Astrocyte of the hippocampus (primary cell): Measurements from ENCODE around the gene NXPH1.

Source experiments
- DNase-seq: peaks from one replicate; pipeline ENCODE4 v3.0.0; 2011; ENCODE audit warnings: low read depth, low spot score

The NXPH1 gene

DNA sequence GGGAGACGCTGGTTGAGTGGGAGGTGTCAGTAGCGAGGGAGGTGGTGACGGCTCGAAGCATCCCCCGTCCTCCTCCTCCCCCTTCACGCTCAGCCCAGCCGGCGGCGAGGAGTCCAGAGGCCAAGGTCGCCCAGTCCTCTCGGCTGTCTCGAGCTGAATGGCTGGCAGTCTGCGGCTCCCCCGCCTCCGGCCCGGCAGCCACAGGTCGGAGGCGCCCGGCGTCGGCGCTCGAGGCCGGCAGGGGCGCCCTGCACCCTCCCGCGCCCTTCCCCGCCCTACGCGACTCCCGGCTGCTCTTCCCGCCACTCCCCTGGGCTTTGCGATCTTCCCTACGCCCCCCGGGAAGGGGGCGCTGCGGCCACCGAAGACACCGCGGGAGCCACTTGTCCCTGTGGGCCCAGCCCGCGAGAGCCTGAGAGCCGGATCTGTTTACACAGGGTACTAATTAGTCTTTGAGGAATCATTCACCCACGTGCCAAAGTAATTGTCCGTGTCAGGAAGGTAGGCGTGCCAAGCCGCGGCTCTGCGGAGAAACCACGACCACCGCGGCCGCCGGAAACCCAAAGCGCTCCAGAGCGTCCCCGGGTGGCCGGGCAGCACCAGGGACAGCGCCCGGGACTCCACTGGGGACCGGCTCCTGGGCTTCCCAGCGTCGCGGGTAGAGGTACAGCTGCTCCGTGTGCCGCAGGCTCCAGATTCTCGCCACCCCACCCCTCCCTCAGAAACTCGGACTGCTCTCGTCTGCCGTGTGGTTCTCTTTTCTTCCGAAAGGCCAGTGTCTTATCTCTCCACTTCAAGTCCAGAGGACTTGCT is at the start of gene NXPH1:
Gene NXPH1 (plus strand): TSS at position 133 of the 813 bp plus-strand sequence.
- DNase-seq = peak; percentile 71

DNA sequence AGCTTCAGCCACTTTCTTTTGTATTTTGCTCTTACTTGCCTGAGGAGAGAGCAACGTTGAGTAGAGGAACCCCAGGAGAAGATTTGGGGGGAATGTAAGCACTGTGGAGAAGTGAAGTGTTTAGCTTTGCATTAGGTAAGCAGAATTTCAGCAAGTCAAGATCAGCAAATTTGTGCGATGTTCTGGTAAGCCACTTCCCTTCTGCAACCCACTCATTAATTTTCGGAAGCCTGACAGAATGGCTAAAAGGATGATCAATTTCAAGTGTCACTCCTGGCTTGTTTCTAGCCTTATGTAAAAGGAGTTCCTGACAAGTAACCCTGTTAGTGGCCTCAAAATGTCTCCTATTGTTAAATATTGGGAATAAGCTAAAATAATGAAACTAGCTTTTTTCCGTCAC is 48.5 kb upstream of the NXPH1 start:
- no peak for DNase-seq

DNA sequence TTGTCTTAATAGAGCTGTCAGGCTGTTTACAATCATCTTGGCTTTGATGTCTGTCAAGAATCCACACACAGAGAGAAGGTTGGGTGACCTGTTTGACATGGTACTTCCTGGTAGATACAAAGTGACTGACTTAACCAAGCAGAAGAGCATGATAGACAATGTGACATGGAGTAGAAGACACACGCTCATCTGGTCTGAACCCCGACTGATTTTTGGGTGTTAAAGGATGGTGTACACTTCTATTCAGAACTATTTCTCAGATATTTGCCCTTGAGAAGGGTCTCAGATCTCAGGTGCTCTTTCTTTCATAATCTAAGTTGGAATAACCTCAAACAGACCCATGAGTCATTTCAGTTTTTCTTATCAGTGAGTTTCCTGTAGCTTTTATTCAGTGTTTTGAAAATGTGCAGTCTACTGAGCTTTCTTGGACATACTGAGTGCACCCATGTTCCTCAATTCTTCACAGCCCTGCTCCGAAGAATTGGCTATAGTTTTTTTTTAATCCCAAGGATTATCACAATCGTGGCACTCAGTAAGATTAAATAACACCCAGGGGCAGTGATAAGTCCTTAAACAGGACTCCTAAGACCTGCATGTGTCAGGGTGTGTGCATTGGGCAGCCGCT is 46.4 kb upstream of the NXPH1 start:
- DNase-seq = no peak

DNA sequence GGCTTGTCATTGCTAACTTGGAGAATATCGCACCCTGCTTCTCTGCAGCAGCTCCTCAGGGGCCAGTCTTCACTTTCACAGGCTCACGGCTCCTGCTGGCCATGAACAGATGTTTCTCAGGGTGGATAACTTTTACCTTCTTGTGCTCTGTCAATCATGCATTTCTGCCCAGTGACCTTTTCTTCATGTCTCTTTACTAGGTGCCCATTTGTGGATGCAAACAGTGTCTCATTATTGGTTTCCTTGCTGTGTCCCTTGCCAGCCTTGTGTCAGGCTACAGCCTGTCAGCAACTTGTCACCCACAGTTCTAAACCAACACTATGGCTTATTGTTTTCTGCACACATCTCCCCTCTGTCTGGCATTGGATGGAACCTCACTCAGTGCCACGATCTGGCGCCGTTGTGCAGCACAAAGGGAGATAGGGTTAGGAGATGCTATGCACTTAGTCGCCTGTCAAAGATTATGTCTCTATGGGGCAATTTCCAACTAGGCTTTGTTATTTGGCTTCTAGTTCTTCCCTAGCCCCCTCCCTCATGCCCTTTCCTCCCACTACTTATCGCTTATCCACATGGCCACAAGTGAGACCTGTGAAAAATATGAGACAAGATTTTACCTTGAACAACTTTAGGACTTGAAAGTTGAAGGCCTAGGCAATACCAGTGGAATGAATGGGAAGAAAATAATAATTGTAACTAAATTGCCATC is 45.7 kb upstream of the NXPH1 start:
- no peak for DNase-seq

DNA sequence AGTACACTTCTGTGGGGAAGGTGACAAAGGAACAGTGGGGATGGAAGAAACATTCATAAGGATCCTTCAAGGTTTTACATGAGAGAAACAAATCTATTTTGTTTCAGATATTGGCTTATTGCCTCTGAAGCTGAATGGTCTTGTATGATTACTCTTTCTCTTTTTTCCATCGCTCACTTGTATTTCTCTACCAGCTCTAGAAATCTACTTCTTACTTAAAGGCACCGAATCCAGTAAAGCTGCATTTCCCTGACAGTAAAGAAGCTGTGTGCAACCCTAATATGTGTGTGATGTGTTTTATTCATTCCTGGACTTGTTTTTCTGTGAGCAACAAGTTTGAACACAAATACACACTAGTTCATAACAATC is 45.2 kb upstream of the NXPH1 start:
- DNase-seq = no peak

DNA sequence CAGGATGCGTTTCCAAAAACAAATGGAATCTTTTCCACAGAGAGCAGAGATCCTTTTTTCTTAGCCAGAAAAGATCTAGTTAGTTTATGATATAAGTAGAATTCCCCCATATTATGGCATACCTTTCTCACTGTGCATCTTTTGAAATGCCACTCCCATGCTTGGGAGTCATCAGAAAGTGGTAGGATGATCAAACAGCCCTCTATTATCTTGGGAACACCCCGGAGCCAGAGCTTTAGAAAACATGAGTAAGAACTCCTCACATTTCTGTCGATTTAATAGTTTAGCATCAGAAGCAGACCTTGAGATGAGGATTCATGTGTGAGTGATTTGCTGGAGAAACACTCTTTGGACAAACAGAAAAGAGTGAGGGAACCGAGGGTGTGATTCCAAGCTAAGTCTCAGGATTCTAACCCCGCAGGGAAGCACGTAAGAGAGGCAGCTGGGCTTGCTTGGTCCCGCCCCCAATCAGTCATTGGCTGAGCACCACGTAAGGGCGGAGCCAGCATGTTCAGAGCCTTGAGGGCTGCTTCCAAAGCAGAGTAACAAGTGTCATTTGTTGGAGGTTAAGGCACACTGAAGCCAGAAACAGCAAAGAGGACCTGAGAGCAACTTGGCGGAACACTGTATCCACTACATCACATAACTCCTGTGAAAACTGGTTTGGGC is 43.7 kb upstream of the NXPH1 start:
- DNase-seq = peak; percentile 2

DNA sequence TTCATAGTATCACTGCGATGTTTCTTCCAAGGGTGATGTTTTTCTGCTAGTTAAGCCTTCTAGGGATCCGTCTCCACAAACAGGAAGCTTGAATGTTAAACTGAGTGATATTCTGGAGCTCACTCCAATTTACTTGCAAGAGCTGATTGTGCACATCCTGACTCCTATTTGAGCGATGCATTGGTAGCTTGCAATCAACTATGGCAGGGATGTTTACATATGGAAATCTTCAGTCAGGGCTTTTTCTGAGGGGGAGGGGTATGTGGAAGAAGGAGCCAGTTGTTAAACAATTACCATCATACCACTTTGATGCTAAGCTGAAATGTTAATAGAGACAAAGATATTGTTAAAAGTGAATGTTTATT is 43.2 kb upstream of the NXPH1 start:
- no peak for DNase-seq

DNA sequence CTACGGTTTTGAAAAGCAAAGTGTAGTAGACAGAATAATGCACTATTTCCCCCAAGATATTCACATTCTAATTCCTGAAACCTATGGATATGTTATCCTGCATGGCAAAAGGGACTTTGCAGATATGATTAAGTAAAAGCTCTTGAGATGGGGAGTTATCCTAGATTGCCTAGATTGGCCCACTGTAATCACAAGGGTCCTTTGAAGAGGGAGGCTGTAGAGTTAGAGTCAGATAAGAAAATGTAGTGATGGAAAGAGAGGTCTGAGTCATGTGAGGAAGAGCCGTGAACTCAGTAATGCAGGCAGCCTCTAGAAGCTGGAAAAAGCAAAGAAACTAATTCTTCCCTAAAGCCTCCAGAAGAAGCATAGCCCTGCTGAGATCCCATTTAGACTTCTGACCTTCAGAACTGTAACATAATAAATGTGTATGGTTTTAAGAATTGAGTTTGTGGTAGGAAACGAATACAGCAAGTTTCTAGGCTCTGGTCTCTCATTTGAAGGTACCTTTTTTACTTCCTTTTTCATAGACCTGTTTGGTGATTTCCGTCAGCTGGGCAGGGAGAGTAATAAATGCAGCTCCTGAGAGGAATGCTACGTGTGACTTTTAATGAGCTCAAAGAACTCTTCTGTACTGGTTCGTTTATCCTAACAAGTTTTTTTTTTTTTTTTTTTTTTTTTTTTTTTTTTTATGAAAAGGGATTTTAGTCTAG is 41.9 kb upstream of the NXPH1 start:
- DNase-seq = no peak

DNA sequence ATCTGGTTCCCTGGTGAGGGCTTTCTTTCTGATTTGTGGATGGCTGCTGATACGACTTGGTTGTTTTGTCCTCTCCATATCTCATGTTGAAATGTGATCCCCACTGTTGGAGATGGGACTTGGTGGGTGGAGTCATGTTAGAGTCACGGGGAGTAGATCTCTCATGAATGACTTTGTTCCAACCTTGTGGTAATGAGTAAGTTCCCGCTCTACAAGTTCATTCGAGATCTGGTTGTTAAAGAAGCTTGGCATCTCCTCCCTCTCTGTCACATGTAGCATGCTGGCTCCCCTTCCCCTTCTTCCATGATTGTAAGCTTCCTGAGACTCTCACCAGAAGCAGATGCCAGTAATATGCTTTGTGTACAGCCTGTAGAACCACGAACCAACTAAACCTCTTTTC is 37.1 kb upstream of the NXPH1 start:
- no peak for DNase-seq

DNA sequence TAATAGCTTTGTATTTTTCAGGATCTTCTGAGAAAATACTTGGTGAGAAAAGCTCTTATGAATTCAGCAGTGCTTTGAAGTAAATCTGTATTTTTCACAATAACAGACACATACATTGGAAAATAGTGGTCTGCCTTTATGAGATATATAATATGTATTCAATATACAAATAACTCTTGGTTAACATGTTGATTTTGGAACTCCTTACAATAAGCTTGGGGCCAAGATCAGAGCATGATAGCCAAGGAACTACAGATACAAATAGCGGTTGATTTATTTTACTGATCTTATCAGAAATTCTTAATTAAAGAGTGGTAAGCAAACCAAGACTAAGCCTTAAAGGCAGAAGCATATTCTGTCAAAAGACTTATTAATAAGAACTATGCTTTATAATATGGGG is 24.5 kb upstream of the NXPH1 start:
- DNase-seq = no peak

DNA sequence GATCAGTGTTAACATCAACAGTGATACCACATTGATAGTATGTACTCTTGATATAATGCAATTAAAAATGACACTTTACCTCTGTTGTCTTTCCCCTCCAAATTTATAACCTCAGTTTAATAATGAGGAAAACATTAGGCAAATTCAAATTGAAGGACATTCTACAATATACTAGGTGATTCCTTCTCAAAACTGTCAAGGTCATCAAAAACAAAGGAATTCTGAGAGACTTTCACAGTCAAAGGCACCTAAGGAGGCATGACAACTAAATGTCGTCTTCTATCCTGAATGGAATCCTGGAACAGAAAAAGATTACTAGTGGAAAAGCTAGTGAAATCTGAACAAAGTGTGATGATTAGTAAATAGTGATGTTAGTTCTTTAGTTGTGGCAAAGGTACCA is 22.3 kb upstream of the NXPH1 start:
- no peak for DNase-seq

DNA sequence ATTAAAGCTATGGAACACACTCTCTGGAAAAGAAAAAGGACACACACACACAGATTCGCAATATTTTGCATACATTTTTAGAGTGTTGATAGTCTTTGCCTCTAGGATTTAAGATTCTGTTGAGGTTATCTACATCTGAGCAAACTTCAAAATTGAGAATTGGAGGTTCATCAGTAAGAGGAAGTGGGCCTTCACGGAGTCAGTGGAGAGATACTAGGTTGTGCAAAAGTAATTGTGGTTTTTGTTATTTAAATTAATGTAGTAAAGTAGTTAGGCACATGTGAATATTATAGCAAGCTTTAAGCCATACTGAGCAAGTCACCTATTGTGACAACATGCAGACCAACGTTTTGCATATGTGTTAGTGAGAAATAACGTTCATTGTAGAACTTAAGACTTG is 19.8 kb upstream of the NXPH1 start:
- no peak for DNase-seq

DNA sequence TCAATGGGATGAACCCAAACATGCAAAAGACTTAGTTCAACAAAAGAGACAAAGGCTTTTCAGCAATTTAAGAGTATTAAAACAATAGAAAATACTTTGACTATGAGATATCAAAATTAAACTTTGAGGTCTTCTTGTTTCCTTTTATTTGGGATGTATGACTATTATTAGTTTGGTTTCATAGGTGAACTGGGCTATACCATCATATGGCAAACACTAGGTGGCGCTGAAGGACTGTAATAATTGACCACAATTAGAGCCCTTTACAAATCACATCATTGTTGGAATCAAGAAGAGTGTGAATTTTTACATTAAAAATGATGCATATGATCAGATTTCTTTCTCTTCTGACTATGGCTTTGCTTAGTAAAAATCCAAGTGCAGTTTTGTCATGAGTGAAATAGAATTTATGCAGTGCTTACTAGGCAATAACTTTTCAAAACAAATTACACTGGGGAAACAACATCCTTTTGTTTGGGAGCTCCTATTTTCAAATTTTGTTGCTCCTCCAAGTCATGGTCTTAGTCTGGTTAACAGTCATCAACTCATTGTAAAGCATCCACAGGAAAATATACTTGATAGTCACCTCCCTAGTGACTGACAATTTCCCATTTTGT is 14.7 kb upstream of the NXPH1 start:
- peak; percentile 81 for DNase-seq

DNA sequence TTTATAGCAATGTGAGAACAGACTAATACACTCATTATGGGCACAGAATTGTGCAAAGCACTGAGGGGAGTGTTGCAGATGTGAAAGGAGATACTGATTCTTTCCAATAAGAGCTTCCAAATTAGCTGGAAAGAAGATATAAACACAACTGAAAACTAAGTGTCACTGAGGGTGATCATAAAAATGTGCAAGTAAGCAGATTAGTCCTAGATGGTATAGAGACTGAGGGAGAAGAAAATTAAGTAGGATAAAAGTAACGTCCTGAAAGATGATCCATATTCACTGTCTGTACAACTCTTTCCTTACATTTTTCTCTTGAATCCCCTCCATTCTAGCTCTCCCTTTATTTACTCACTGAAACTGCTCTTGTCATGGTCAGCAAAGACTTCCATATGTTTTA is 11.2 kb upstream of the NXPH1 start:
- no peak for DNase-seq

DNA sequence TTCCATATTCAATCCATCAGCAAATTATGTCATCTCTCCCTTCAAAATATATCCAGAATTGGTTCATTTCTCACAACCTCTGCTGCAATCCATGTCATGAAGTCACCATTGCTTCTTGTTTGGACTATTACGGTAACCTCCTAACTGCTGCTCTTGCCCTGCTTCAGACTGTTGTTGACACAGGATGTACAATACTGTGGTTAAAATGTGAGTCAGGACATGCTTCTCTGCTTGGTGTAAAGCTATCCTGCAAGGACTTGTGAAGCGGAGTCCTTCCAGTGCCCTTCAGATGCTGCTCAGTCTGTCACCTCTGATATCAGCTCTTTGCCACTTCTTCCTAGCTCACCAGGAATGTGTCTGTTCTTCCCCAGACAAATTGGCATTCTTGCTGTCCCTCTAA is 10.4 kb upstream of the NXPH1 start:
- DNase-seq = no peak

DNA sequence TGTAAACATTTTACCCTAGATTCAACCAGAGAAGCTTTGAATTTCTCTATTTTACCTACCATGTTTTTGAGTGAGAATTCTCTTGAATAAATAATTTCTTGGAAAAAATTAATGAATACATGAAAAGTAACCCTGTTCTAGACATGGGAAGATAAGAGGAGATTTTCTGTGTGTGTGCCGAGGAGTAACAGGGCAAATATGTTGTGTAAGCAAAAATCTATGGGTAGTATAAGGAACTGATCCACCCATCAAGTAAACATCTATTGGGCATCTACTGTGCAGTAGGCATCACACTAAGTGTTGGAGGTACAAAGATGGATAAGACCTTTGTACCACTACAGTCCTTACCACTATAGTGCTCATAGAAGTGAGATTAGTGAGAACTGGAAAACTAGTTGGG is 8.2 kb upstream of the NXPH1 start:
- no peak for DNase-seq

DNA sequence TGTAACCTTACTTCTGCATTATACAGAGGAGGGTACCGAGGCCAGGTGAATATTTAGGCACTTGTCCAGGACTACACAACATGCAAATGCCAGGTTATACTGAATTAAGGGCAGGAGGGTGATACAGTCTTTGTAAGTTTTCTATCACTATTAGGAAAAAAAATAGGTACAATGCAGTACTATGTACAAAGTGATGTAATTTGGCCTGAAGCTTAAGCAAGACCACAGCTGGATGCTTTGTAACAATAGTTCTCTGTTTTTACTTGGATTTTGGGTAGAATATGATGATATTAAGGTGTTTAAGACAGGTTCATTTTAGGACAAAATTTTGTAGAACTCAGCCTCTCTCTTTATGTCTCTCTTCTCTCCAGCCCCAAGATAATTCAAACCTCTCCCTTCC is 2.8 kb upstream of the NXPH1 start:
- DNase-seq = no peak

DNA sequence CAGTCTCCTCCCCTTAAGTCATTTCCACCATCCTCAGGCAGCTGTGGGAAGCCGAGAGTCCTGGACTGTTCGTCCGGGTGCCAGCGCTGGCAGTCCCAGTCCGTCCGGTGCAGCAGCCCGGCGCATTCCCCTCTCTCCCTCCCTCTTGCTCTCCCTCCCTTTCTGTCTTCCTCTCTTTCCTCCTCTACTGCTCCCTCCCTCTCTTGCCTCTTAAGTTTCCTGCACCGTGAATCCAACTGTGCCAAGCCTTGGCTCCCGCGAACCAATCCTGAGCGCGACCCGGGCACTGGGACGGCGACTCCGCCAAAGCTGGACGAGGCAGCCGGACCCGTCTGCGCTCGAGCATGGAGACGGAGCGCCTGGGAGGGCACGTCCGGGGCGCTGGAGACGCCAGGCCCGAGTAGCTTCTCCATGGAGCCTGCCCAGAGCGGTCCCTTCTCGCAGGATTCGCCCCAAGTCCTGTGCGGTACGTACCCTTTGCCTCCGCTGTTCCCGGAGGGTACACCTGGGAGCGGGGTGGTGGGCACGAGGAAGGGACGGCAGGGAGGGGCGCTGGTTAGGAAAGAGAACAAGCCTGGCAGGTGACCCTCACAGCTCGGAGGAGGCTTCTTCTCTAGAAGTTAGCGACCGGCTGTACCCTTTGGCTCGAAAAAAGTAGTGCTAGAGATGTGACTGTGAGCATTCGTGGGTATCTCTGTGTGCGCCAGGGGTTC is 1.0 kb downstream of the NXPH1 start:
- DNase-seq = no peak

DNA sequence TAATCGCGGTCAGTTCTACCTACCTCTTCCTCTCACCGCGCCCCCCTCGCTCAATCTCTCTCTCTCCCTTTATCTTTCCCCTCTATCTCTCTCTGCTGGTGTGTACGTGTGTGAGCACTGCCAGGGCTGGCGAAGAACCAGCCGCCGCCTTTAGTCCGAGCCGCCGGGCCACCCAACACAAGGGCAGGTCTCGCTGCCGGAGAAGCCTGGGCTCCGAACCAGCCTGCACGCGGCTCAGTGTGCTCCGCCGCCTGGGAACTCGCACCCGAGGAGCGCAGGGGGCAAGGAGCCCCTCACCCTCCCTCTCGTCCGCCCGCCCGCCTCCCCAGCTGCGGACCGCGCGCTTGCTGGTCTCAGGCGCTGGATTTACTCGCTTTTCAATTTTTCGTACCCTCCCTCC is 1.7 kb downstream of the NXPH1 start:
- DNase-seq = no peak
